Right lobe of liver (tissue), 4 donors: ENCODE measurements around the gene PNPLA7.
A peak's percentile ranks its signal among the peaks of the same experiment; 100 is the strongest.

Experiments
- CTCF ChIP-seq, 4 donors: fragments of 200-600 bp in 3 of 4; fragments of 450-650 bp in 1 of 4; IDR thresholded peaks; one replicate each; pipeline versions ENCODE4 v1.5.1 to v1.8.0; 2016 to 2022; ENCODE audit warnings: antibody characterized with exemption in 4 of 4, mild to moderate bottlenecking in 2 of 4
- POLR2A ChIP-seq: fragments of 450-650 bp; IDR thresholded peaks from one replicate; pipeline ENCODE4 v1.6.1; 2017; ENCODE audit warnings: antibody characterized with exemption, mild to moderate bottlenecking
- donor health status: DM: no; HTN: no; CAD: no.
- donor health status: DM: no; HTN: no; CAD: no.
- donor health status: DM: no; HTN: yes; CAD: no.

GRCh38 chr9:137422604-137423513 is 127.3 kb downstream of the PNPLA7 start, which contains the start of the genes EXD3 and NOXA1:
- TF ChIP-seq CTCF (IDR thresholded peaks at IDR 0.05) (peak; percentile 34 to 91 (median 64)), POLR2A (peak; percentile 40)
